Activated T-cell treated with anti-CD3 and anti-CD28 coated beads, Interleukin-2, amount 50 U/mL, for 72 hours (primary cell): ENCODE results near the gene CCNQ. TPM values are rescaled to one million over a fixed set of nuclear protein-coding genes. Genes with fewer than 3 reads are reported as not detected.

ENCODE experiments used
- ATAC-seq, 2 donors: fragments of 150-1000 bp; cut with Tn5 transposase; replicated peaks in 1 of 2; 2 replicates each; pipeline ENCODE4 v1.10.0; 2021; ENCODE audit warnings: moderate library complexity in 2 of 2, mild to moderate bottlenecking in 1 of 2
- DNase-seq, 2 donors: peaks; one replicate each; pipeline ENCODE4 v3.0.0; 2021 to 2022; ENCODE audit warnings: mixed read lengths in 1 of 2
- H3K27ac Mint-ChIP-seq: one replicate; pipeline ENCODE4 v1.8.0; 2022; ENCODE audit warnings: mild to moderate bottlenecking, moderate library complexity, mixed read lengths
- H3K27me3 Mint-ChIP-seq: one replicate; pipeline ENCODE4 v1.8.0; 2022; ENCODE audit warnings: low read depth, mixed read lengths
- H3K36me3 Mint-ChIP-seq, 2 donors: one replicate each; pipeline ENCODE4 v1.8.0; 2022; ENCODE audit warnings: mixed read lengths in 2 of 2, mild to moderate bottlenecking in 1 of 2; ENCODE audit not compliant: insufficient read depth in 2 of 2
- H3K4me1 Mint-ChIP-seq: one replicate; pipeline ENCODE4 v1.8.0; 2022; ENCODE audit warnings: low read depth, mixed read lengths
- H3K4me3 Mint-ChIP-seq, 2 donors: one replicate each; pipeline ENCODE4 v1.8.0; 2022; ENCODE audit warnings: mild to moderate bottlenecking in 2 of 2, mixed read lengths in 2 of 2, moderate library complexity in 2 of 2
- H3K9me3 Mint-ChIP-seq, 2 donors: one replicate each; pipeline ENCODE4 v1.8.0; 2022; ENCODE audit warnings: mixed read lengths in 2 of 2
- total RNA-seq, 2 donors: library from RNA; stranded (reverse); gene quantifications; one replicate each; pipeline ENCODE4 v1.2.3, GENCODE V29; 2022

The CCNQ gene
- total RNA-seq, 2 donors from 2014 or later = 16.8 to 20.3 TPM

GRCh38 chrX:153592966-153593688 lies 5.8 kb downstream of the CCNQ start:
- Mint-ChIP-seq H3K4me3 (no peak overlapping the region), H3K36me3 (peaks cover 0 to 5% of the 10 kb centered on the region in 2 donors), H3K4me1 (peaks cover 17% of the 10 kb centered on the region), H3K27ac (no peak overlapping the region), H3K27me3 (peaks cover 18% of the 10 kb centered on the region), H3K9me3 (no peaks in the 10 kb centered on the region)
- no peak for DNase-seq
- no peak for ATAC-seq

GRCh38 chrX:153592091-153592833 lies 6.7 kb downstream of the CCNQ start:
- peaks cover 0 to 7% of the 10 kb centered on the region in 2 donors for H3K36me3 Mint-ChIP-seq
- H3K27ac Mint-ChIP-seq = no peak overlapping the region
- no peak for DNase-seq
- ATAC-seq = no peak
- H3K4me1 Mint-ChIP-seq = peaks cover 8% of the 10 kb centered on the region
- no peaks in the 10 kb centered on the region for H3K9me3 Mint-ChIP-seq
- no peak overlapping the region for H3K4me3 Mint-ChIP-seq
- peaks cover 21% of the 10 kb centered on the region for H3K27me3 Mint-ChIP-seq

- Mint-ChIP-seq H3K9me3 (no peaks in the 10 kb centered on the region), H3K36me3 (peaks cover 0 to 7% of the 10 kb centered on the region in 2 donors), H3K4me3 (no peak overlapping the region), H3K27me3 (peaks cover 21% of the 10 kb centered on the region), H3K27ac (no peak overlapping the region), H3K4me1 (no peaks in the 10 kb centered on the region)
- no peak for DNase-seq
- ATAC-seq = no peak
Measured at GRCh38 chrX:153590961-153591956, 7.7 kb downstream of the CCNQ start.

GRCh38 chrX:153588782-153589446 lies 10.0 kb downstream of the CCNQ start:
- Mint-ChIP-seq H3K36me3 (peaks cover 1 to 6% of the 10 kb centered on the region in 2 donors), H3K4me1 (no peaks in the 10 kb centered on the region), H3K4me3 (no peak overlapping the region), H3K27ac (no peak overlapping the region), H3K9me3 (no peaks in the 10 kb centered on the region), H3K27me3 (peaks cover 14% of the 10 kb centered on the region)
- DNase-seq (no peak), ATAC-seq (no peak)

GRCh38 chrX:153588021-153588781 lies 10.7 kb downstream of the CCNQ start:
- ATAC-seq (no peak), DNase-seq (no peak)
- peaks cover 14% of the 10 kb centered on the region for H3K27me3 Mint-ChIP-seq
- peaks cover 1 to 5% of the 10 kb centered on the region in 2 donors for H3K36me3 Mint-ChIP-seq
- no peaks in the 10 kb centered on the region for H3K4me1 Mint-ChIP-seq
- no peaks in the 10 kb centered on the region for H3K9me3 Mint-ChIP-seq
- no peak overlapping the region for H3K27ac Mint-ChIP-seq
- H3K4me3 Mint-ChIP-seq = no peak overlapping the region

GRCh38 chrX:153587342-153587741 lies 11.6 kb downstream of the CCNQ start:
- Mint-ChIP-seq H3K27ac (no peak overlapping the region), H3K27me3 (peaks cover 14% of the 10 kb centered on the region), H3K4me1 (peaks cover 7% of the 10 kb centered on the region), H3K9me3 (no peaks in the 10 kb centered on the region), H3K36me3 (peaks cover 1 to 5% of the 10 kb centered on the region in 2 donors), H3K4me3 (no peak overlapping the region)
- DNase-seq (no peak), ATAC-seq (no peak)

- DNase-seq = no peak
- peaks cover 1 to 5% of the 10 kb centered on the region in 2 donors for H3K36me3 Mint-ChIP-seq
- peaks cover 8% of the 10 kb centered on the region for H3K27me3 Mint-ChIP-seq
- H3K4me3 Mint-ChIP-seq = no peak overlapping the region
- no peak for ATAC-seq
- H3K27ac Mint-ChIP-seq = peak overlapping the region; percentile 73
- H3K9me3 Mint-ChIP-seq = no peaks in the 10 kb centered on the region
- H3K4me1 Mint-ChIP-seq = peaks cover 8% of the 10 kb centered on the region
Measured at GRCh38 chrX:153585827-153586226, 13.1 kb downstream of the CCNQ start.

GRCh38 chrX:153583433-153583832 lies 15.5 kb downstream of the CCNQ start:
- H3K36me3 Mint-ChIP-seq = peaks cover 1 to 5% of the 10 kb centered on the region in 2 donors
- peak overlapping the region; percentile 60 to 77 for H3K4me3 Mint-ChIP-seq

GRCh38 chrX:153582896-153583295 lies 16.0 kb downstream of the CCNQ start:
- H3K9me3 Mint-ChIP-seq = no peaks in the 10 kb centered on the region
- peaks cover 8% of the 10 kb centered on the region for H3K4me1 Mint-ChIP-seq
- DNase-seq (peak; percentile 66 to 68), ATAC-seq (peak; percentile 95 to 99)
- H3K27ac Mint-ChIP-seq = peak overlapping the region; percentile 60
- peak overlapping the region; percentile 60 to 77 for H3K4me3 Mint-ChIP-seq
- peaks cover under 1% of the 10 kb centered on the region for H3K27me3 Mint-ChIP-seq
- H3K36me3 Mint-ChIP-seq = peaks cover 1% of the 10 kb centered on the region in 2 donors

More at GRCh38 chrX:153583433-153583832, 15.5 kb downstream of the CCNQ start:
- peaks cover 8% of the 10 kb centered on the region for H3K4me1 Mint-ChIP-seq
- no peak for DNase-seq
- no peaks in the 10 kb centered on the region for H3K9me3 Mint-ChIP-seq
- ATAC-seq = no peak
- H3K27ac Mint-ChIP-seq = no peak overlapping the region
- peaks cover 6% of the 10 kb centered on the region for H3K27me3 Mint-ChIP-seq

GRCh38 chrX:153580700-153581386 lies 18.1 kb downstream of the CCNQ start:
- H3K27me3 Mint-ChIP-seq = no peaks in the 10 kb centered on the region
- H3K9me3 Mint-ChIP-seq = no peaks in the 10 kb centered on the region
- peaks cover 8% of the 10 kb centered on the region for H3K4me1 Mint-ChIP-seq
- no peak overlapping the region for H3K27ac Mint-ChIP-seq
- DNase-seq (no peak), ATAC-seq (no peak)
- H3K4me3 Mint-ChIP-seq = no peak overlapping the region
- peaks cover 0 to 1% of the 10 kb centered on the region in 2 donors for H3K36me3 Mint-ChIP-seq

GRCh38 chrX:153578889-153579288 lies 20.1 kb downstream of the CCNQ start:
- ATAC-seq = no peak
- Mint-ChIP-seq H3K27ac (no peak overlapping the region), H3K27me3 (peaks cover 6% of the 10 kb centered on the region), H3K4me3 (no peak overlapping the region), H3K36me3 (no peaks in the 10 kb centered on the region), H3K9me3 (no peaks in the 10 kb centered on the region), H3K4me1 (peaks cover 8% of the 10 kb centered on the region)
- no peak for DNase-seq
